ENCODE results near the gene TSPAN13.
"Not testable (repeated sequence)": the region's sequence is repeated elsewhere in the genome, so short reads cannot be mapped to it uniquely, and the experiment has no call there.

The TSPAN13 gene

DNA sequence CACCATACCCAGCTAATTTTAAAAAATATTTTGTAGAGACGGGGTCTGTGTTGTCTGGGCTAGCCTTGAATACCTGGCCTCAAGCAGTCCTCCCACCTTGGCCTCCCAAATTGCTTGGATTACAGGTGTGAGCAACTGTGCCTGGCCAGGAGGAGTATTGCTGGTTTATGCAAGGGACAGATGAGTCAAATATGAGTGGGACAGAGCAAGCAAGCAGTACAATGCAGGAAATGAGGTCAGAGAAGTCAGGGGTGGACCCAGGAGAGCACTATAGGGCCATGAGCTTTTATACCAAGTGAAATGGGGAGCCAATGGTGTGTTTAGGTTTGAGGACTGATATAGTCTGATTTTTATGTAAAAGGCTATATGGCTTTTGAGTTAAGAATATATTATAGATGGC, 6.3 kb downstream of the TSPAN13 start:
- H3K9me3 ChIP-seq (ENCODE audit: insufficient read depth, low read depth, low read length): no peaks in the 10 kb centered on the region
- H3K36me3 ChIP-seq (ENCODE audit: insufficient read depth, low read depth, low read length): no peaks in the 10 kb centered on the region
- H3K27me3 ChIP-seq (ENCODE audit: insufficient read depth, low read length): peaks cover 8% of the 10 kb centered on the region
- H3K4me3 ChIP-seq (ENCODE audit: low read length): no peak overlapping the region
- no peak overlapping the region for H3K9ac ChIP-seq (ENCODE audit: low read depth, low read length)
- no peak overlapping the region for H3K27ac ChIP-seq (ENCODE audit: low read length)
- peaks cover 6% of the 10 kb centered on the region; the same call in 1 of the 2 replicates for H3K4me1 ChIP-seq (ENCODE audit: insufficient read depth, low read length)

DNA sequence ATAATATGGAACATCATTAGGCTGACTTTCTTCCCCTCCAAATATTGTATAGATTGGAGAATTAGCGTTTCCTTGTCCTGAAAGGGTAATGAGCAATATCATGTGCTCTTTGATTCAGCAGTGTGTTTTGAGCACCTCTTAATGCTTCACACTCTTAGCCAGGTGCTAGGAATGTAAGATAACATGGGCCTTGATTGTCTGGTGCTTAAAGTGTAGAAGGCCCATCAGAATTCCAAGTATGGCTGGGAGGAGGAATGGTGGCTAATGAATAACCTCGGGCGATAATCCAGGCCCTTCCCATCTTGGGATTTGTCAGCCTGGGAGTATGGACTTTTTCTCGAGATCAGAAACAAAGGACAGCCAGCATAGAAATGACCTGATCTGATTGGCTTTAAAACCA, 8.6 kb downstream of the TSPAN13 start:
- Histone ChIP-seq H3K9ac (ENCODE audit: low read depth, low read length) (no peak overlapping the region), H3K4me3 (ENCODE audit: low read length) (no peak overlapping the region), H3K36me3 (ENCODE audit: insufficient read depth, low read depth, low read length) (no peaks in the 10 kb centered on the region), H3K27me3 (ENCODE audit: insufficient read depth, low read length) (no peaks in the 10 kb centered on the region), H3K27ac (ENCODE audit: low read length) (no peak overlapping the region), H3K4me1 (ENCODE audit: insufficient read depth, low read length) (no peaks in the 10 kb centered on the region), H3K9me3 (ENCODE audit: insufficient read depth, low read depth, low read length) (no peaks in the 10 kb centered on the region)

DNA sequence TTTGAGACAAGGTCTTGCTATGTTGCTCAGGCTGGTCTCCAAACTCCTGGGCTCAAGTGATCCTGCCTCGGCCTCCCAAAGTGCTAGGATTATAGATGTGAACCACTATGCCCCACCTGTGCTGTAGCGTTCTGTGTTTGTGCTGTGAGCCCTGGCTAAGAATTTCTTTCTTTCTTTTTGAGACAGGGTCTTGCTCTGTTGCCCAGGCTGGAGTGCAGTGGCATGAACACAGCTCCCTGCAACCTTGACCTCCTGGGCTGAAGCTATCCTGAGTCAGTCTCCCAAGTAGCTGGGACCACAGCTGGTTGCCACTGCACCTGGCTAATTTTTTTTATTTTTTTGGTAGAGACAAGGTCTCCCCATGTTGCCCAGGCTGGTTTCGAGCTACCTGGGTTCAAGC, 11.4 kb downstream of the TSPAN13 start:
- H3K9me3 ChIP-seq (ENCODE audit: insufficient read depth, low read depth, low read length): no peaks in the 10 kb centered on the region
- no peaks in the 10 kb centered on the region for H3K4me1 ChIP-seq (ENCODE audit: insufficient read depth, low read length)
- H3K27me3 ChIP-seq (ENCODE audit: insufficient read depth, low read length): no peaks in the 10 kb centered on the region
- H3K9ac ChIP-seq (ENCODE audit: low read depth, low read length): no peak overlapping the region
- no peak overlapping the region for H3K4me3 ChIP-seq (ENCODE audit: low read length)
- H3K36me3 ChIP-seq (ENCODE audit: insufficient read depth, low read depth, low read length): no peaks in the 10 kb centered on the region
- no peak overlapping the region for H3K27ac ChIP-seq (ENCODE audit: low read length)

DNA sequence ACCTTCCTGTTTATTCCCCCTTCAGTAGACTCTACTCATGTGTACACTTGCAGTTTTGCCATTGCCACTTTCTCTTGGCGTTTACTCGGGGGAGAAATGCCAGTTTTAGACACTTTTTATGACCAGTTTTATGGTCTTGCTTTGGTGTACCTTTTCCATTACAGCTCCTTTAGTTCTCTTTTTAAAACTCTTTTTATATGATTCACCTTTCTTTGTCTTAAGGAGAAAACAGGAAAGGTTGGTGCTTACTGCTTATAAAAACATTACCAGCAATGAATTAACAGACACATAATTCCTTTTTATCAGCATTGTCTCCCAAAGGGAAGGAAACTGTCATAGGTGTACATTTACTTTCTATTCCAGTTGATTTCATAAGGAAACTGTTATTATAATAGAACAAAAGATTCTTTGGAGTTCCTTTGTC, 11.9 kb downstream of the TSPAN13 start:
- Histone ChIP-seq H3K9ac (ENCODE audit: low read depth, low read length) (no peak overlapping the region), H3K27ac (ENCODE audit: low read length) (no peak overlapping the region), H3K4me1 (ENCODE audit: insufficient read depth, low read length) (peaks cover 1% of the 10 kb centered on the region; the same call in 1 of the 2 replicates), H3K4me3 (ENCODE audit: low read length) (no peak overlapping the region), H3K27me3 (ENCODE audit: insufficient read depth, low read length) (no peaks in the 10 kb centered on the region), H3K36me3 (ENCODE audit: insufficient read depth, low read depth, low read length) (no peaks in the 10 kb centered on the region), H3K9me3 (ENCODE audit: insufficient read depth, low read depth, low read length) (no peaks in the 10 kb centered on the region)

DNA sequence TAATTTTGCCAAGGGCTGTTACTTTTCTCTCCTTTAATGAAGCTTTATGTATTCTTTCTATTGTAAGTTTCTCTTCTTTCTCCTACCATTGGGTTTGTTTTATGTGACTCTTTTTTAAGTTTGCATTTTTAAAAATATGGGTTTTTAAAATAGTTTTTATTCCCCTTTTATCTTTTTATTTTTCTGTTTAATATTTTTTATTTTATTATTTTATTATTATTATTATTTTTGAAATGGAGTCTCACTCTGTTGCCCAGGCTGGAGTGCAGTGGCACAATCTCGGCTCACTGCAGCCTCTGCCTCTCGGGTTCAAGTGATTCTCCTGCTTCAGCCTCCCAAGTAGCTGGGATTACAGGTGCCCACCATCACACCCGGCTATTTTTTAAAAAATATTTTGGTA, 16.4 kb downstream of the TSPAN13 start:
- not testable (repeated sequence) for H3K36me3 ChIP-seq (ENCODE audit: insufficient read depth, low read depth, low read length); H3K4me1 ChIP-seq (ENCODE audit: insufficient read depth, low read length); H3K9ac ChIP-seq (ENCODE audit: low read depth, low read length); H3K27me3 ChIP-seq (ENCODE audit: insufficient read depth, low read length); H3K27ac ChIP-seq (ENCODE audit: low read length); H3K9me3 ChIP-seq (ENCODE audit: insufficient read depth, low read depth, low read length); H3K4me3 ChIP-seq (ENCODE audit: low read length)

DNA sequence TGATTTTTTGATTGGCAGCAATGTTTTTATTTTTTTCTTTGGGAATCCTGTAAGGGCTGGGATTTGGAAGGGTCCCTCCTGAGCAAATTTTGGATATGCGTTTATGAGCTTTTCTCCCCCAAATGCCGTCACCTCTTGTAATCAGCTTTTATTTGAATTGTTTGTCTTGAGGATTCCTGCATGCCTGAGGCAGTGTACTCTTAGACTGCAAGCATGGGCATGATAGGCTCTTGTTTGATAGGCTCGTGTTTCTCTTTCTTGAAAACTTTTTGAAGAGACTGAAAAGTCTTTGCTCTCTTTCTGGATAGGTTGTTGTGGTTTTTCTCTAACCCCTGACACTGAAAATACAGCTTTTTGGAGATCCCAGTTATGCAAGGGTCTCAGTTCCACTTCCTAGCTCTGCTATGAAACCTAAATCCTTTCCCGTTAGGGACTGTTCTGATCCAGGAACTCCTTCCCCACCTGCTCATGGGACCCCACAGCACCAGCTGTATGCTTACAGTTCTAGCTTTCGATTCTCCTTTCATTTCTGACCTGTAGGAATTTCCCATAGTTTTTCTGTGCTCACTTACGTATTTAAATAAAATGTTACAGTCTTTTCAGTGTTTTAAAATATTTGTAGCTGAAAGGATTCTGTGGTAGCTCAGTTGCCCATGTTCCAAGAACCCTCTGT, 17.2 kb downstream of the TSPAN13 start:
- Histone ChIP-seq H3K27ac (ENCODE audit: low read length) (no peak overlapping the region), H3K9ac (ENCODE audit: low read depth, low read length) (no peak overlapping the region), H3K4me1 (ENCODE audit: insufficient read depth, low read length) (peaks cover 7% of the 10 kb centered on the region; the same call in 1 of the 2 replicates), H3K27me3 (ENCODE audit: insufficient read depth, low read length) (no peaks in the 10 kb centered on the region), H3K4me3 (ENCODE audit: low read length) (no peak overlapping the region), H3K9me3 (ENCODE audit: insufficient read depth, low read depth, low read length) (no peaks in the 10 kb centered on the region), H3K36me3 (ENCODE audit: insufficient read depth, low read depth, low read length) (no peaks in the 10 kb centered on the region)

DNA sequence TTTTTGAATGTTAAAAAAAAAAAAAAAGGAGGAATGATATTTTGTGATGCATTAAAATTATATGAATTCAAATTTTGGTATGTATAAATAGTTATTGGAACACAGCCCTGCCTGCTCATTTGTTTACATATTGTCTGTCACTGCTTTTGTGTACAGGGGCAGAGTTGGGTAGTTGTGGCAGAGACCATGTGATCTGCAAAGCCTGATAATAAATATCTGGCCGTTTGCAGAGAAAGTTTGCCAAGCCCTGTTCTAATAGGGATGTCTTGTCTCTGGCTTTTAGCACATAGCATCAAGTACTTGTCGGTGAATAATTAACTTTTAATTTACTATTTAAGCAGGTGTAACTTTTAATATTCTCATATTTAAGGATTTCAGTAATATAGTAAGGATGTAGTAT, 19.8 kb downstream of the TSPAN13 start:
- H3K4me1 ChIP-seq (ENCODE audit: insufficient read depth, low read length): peaks cover 17% of the 10 kb centered on the region
- H3K9ac ChIP-seq (ENCODE audit: low read depth, low read length): no peak overlapping the region
- no peaks in the 10 kb centered on the region for H3K9me3 ChIP-seq (ENCODE audit: insufficient read depth, low read depth, low read length)

DNA sequence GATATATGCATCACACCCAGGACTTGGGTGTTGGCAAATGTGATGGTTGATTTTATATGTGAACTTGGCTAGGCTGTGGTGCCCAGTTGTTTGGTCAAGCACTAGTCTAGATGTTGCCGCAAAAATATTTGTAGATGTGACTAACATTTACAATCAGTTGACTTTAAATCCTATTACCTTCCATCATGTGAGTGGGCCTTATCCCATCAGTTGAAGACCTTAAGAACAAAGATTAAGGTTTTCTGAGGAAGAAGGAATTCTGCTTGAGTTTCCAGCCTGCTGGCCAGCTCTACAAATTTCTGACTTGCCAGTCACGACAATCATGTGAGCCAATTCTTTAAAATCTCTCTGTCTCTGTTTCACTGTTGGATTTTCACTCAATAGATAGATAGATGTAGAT, 20.3 kb downstream of the TSPAN13 start:
- Histone ChIP-seq H3K4me1 (ENCODE audit: insufficient read depth, low read length) (peaks cover 22% of the 10 kb centered on the region), H3K27me3 (ENCODE audit: insufficient read depth, low read length) (no peaks in the 10 kb centered on the region), H3K27ac (ENCODE audit: low read length) (no peak overlapping the region), H3K4me3 (ENCODE audit: low read length) (no peak overlapping the region), H3K9ac (ENCODE audit: low read depth, low read length) (no peak overlapping the region), H3K9me3 (ENCODE audit: insufficient read depth, low read depth, low read length) (no peaks in the 10 kb centered on the region), H3K36me3 (ENCODE audit: insufficient read depth, low read depth, low read length) (no peaks in the 10 kb centered on the region)

More for the DNA sequence above, 19.8 kb downstream of the TSPAN13 start:
- no peak overlapping the region for H3K4me3 ChIP-seq (ENCODE audit: low read length)
- H3K27me3 ChIP-seq (ENCODE audit: insufficient read depth, low read length): no peaks in the 10 kb centered on the region
- H3K27ac ChIP-seq (ENCODE audit: low read length): no peak overlapping the region
- H3K36me3 ChIP-seq (ENCODE audit: insufficient read depth, low read depth, low read length): no peaks in the 10 kb centered on the region

DNA sequence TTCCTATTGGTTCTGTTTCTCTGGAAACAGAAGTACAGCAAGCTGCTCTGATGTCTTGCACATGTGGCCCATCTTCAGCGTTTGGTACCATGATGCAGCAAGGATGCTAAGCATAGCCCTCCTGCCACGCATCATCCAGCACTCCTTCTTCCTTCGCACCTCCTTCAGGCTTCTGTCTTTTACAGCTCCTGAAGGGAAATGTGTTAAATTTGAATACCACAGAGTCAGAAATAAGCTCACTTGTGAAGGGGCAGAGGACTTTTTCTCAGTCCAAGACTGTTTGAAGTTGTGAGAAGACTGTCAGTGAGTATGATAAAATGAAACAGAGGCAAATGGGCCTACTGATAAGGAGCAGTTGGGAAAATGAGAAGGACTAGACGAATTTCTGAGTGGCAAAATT, 20.7 kb downstream of the TSPAN13 start:
- H3K27ac ChIP-seq (ENCODE audit: low read length): no peak overlapping the region
- no peaks in the 10 kb centered on the region for H3K27me3 ChIP-seq (ENCODE audit: insufficient read depth, low read length)
- no peak overlapping the region for H3K4me3 ChIP-seq (ENCODE audit: low read length)
- H3K4me1 ChIP-seq (ENCODE audit: insufficient read depth, low read length): peaks cover 25% of the 10 kb centered on the region
- no peaks in the 10 kb centered on the region for H3K36me3 ChIP-seq (ENCODE audit: insufficient read depth, low read depth, low read length)
- no peaks in the 10 kb centered on the region for H3K9me3 ChIP-seq (ENCODE audit: insufficient read depth, low read depth, low read length)
- H3K9ac ChIP-seq (ENCODE audit: low read depth, low read length): no peak overlapping the region

DNA sequence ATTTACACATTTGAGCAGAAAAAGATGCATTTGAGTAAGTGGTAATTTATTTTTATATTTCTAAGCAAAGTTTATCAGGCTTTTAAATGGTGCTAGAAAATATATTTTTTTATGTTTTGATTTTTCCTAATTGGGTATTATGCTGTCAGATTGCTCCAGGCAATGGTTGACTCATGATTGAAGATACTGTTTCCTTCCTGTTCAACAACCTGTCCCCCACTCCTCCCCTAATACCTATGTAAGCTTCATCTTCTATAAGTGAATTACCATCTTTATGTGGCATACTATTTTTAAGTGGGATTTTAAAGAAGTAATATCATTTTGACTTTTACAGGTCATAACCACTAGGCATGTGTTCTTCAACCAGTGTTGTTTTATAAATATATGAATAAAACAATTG, 21.4 kb downstream of the TSPAN13 start:
- no peaks in the 10 kb centered on the region for H3K27me3 ChIP-seq (ENCODE audit: insufficient read depth, low read length)
- no peaks in the 10 kb centered on the region for H3K9me3 ChIP-seq (ENCODE audit: insufficient read depth, low read depth, low read length)
- no peak overlapping the region for H3K9ac ChIP-seq (ENCODE audit: low read depth, low read length)
- no peaks in the 10 kb centered on the region for H3K36me3 ChIP-seq (ENCODE audit: insufficient read depth, low read depth, low read length)
- H3K4me1 ChIP-seq (ENCODE audit: insufficient read depth, low read length): peaks cover 25% of the 10 kb centered on the region
- no peak overlapping the region for H3K4me3 ChIP-seq (ENCODE audit: low read length)
- no peak overlapping the region for H3K27ac ChIP-seq (ENCODE audit: low read length)

DNA sequence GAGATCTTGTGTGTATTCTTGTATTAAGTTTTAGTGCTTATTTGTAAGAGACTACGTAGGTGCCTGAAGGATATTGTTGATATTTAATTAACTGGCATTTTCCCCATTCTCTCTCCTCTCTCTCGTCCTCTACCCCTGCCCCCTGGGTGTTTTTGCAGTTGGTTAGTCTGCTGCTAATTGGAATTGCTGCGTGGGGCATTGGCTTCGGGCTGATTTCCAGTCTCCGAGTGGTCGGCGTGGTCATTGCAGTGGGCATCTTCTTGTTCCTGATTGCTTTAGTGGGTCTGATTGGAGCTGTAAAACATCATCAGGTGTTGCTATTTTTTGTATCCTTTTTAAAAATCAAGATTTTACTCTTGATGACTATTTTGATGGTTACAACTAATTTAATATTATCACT, 22.5 kb downstream of the TSPAN13 start:
- peaks cover 19% of the 10 kb centered on the region for H3K4me1 ChIP-seq (ENCODE audit: insufficient read depth, low read length)
- no peak overlapping the region for H3K4me3 ChIP-seq (ENCODE audit: low read length)
- no peak overlapping the region for H3K27ac ChIP-seq (ENCODE audit: low read length)
- H3K36me3 ChIP-seq (ENCODE audit: insufficient read depth, low read depth, low read length): no peaks in the 10 kb centered on the region
- no peak overlapping the region for H3K9ac ChIP-seq (ENCODE audit: low read depth, low read length)
- H3K9me3 ChIP-seq (ENCODE audit: insufficient read depth, low read depth, low read length): no peaks in the 10 kb centered on the region
- H3K27me3 ChIP-seq (ENCODE audit: insufficient read depth, low read length): no peaks in the 10 kb centered on the region

DNA sequence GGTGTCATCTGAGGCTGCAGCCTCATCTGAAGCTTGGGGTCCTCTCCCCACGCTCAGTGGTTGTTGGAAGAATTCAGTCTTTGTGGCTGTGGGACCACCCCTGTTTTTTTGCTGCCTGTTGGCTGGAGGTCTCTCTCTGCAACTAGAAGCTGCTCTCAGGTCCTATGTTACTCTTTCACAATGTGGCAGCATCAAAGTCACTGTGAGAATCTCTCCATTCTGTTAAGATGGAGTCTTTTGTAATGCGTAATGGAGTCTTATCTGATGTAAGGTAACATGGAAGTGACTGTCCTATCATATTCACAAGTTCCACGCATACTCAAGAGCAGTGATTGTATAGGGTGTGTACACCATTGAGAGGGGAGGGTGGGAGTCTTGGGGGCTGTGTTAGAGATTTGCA, 24.9 kb downstream of the TSPAN13 start:
- Histone ChIP-seq H3K4me3 (ENCODE audit: low read length) (no peak overlapping the region), H3K9me3 (ENCODE audit: insufficient read depth, low read depth, low read length) (no peaks in the 10 kb centered on the region), H3K36me3 (ENCODE audit: insufficient read depth, low read depth, low read length) (0 out of 2 replicates have a peak, but pooled peaks cover 2% of the 10 kb centered on the region), H3K27me3 (ENCODE audit: insufficient read depth, low read length) (no peaks in the 10 kb centered on the region), H3K4me1 (ENCODE audit: insufficient read depth, low read length) (peaks cover 18% of the 10 kb centered on the region), H3K9ac (ENCODE audit: low read depth, low read length) (no peak overlapping the region), H3K27ac (ENCODE audit: low read length) (no peak overlapping the region)

Measured in iPS-20b (cell line).